HCT116 (cell line): Measurements from ENCODE around the gene ESRRB. TPM values are rescaled to one million over a fixed set of nuclear protein-coding genes. Genes with fewer than 3 reads are reported as not detected.

ENCODE experiments used
- ATAC-seq: fragments of 200-7000 bp; cut with Tn5 transposase; 2 replicates; pipeline ENCODE4 v1.9.1; 2020; ENCODE audit warnings: mild to moderate bottlenecking, moderate library complexity
- BruUV-seq: library from RNA; stranded (reverse); fragments of 400-500 nt; replicated peaks from 2 replicates; lab custom pipeline; 2021; lab: Mats Ljungman, UMichigan
- CTCF ChIA-PET: fragments of 300-600 bp; sonication (Branson Sonifier 250); formaldehyde crosslinking; loops from one replicate; lab custom pipeline; 2021; ENCODE audit warnings: antibody characterized with exemption; lab: Charles Lee
- POLR2A ChIA-PET: fragments of 300-600, 350-600 bp; sonication (Branson Sonifier 250); formaldehyde crosslinking; loops from one replicate; lab custom pipeline; 2021; ENCODE audit warnings: antibody characterized with exemption; lab: Charles Lee
- RAD21 ChIA-PET, 2 experiments: fragments of 300-600 bp; sonication (Branson Sonifier 250); formaldehyde crosslinking; loops; one replicate each; lab custom pipeline; 2023; ENCODE audit warnings: low total read pairs in 2 of 2; ENCODE audit not compliant: uncharacterized antibody in 2 of 2, unreplicated experiment in 2 of 2, low non-redundant PET in 1 of 2; lab: Charles Lee
- DNase-seq: peaks from one replicate; pipeline ENCODE4 v3.0.0-alpha.2; 2010; ENCODE audit warnings: low read depth, low spot score
- H2AFZ ChIP-seq: fragments of 200-600 bp; shearing (Covaris generic), sonication (generic); 2 replicates; pipeline ENCODE4 v1.6.1; 2017; ENCODE audit warnings: low read depth, mixed run types, mixed read lengths, antibody characterized with exemption, low read length; ENCODE audit not compliant: poor library complexity, severe bottlenecking
- H3K27ac ChIP-seq: 2 replicates; pipeline ENCODE4 v1.5.1; 2012; ENCODE audit warnings: low read depth, low read length
- H3K27me3 ChIP-seq: fragments of 200-600 bp; sonication (generic); 2 replicates; pipeline ENCODE4 v1.6.1; 2016; ENCODE audit warnings: mixed run types, low read length, mixed read lengths; ENCODE audit not compliant: insufficient read depth
- H3K36me3 ChIP-seq, 2 experiments: fragments of 200-500 bp in 1 of 2; fragments of 200-600 bp in 1 of 2; sonication (Bioruptor generic) in 1 of 2; sonication (generic) in 1 of 2; 2 replicates each; pipeline versions ENCODE4 v1.5.1 to v1.6.1; 2014 to 2016; ENCODE audit warnings: low read length in 2 of 2, inconsistent platforms in 1 of 2, mixed read lengths in 1 of 2, mixed run types in 1 of 2; ENCODE audit not compliant: insufficient read depth in 2 of 2, control insufficient read depth in 1 of 2
- H3K4me1 ChIP-seq, 2 experiments: fragments of 200-600 bp in 1 of 2; sonication (generic) in 1 of 2; 2 replicates each; pipeline versions ENCODE4 v1.5.1 to v1.6.1; 2012 to 2017; ENCODE audit warnings: low read length in 2 of 2, inconsistent platforms in 1 of 2, mild to moderate bottlenecking in 1 of 2, mixed read lengths in 1 of 2, mixed run types in 1 of 2, moderate library complexity in 1 of 2; ENCODE audit not compliant: insufficient read depth in 2 of 2, control insufficient read depth in 1 of 2
- H3K4me2 ChIP-seq: fragments of 200-600 bp; sonication (generic); 2 replicates; pipeline ENCODE4 v1.6.1; 2017; ENCODE audit warnings: mixed run types, low read length, mixed read lengths
- H3K4me3 ChIP-seq, 2 experiments: fragments of 200-600 bp in 1 of 2; sonication (generic) in 1 of 2; replicated peaks in 1 of 2; 2 replicates each; pipeline ENCODE4 v1.5.1; 2011 to 2016; ENCODE audit warnings: low read length in 2 of 2, control low read depth in 1 of 2, low read depth in 1 of 2, mild to moderate bottlenecking in 1 of 2, mixed read lengths in 1 of 2, mixed run types in 1 of 2
- H3K79me2 ChIP-seq: fragments of 200-600 bp; sonication (generic); 2 replicates; pipeline ENCODE4 v1.6.1; 2017; ENCODE audit warnings: mild to moderate bottlenecking, mixed run types, low read length, moderate library complexity, mixed read lengths; ENCODE audit not compliant: insufficient read depth
- H3K9ac ChIP-seq: fragments of 200-600 bp; sonication (generic); 2 replicates; pipeline ENCODE4 v1.6.1; 2016; ENCODE audit warnings: low read length, mixed read lengths
- H3K9me2 ChIP-seq: fragments of 200-600 bp; sonication (generic), shearing (Covaris generic); 2 replicates; pipeline ENCODE4 v1.6.1; 2017; ENCODE audit warnings: mixed run types, mild to moderate bottlenecking, moderate library complexity; ENCODE audit not compliant: insufficient read depth
- H3K9me3 ChIP-seq, 2 experiments: fragments of 200-500 bp in 1 of 2; fragments of 200-600 bp in 1 of 2; sonication (Bioruptor generic) in 1 of 2; sonication (generic) in 1 of 2; 2 replicates each; pipeline ENCODE4 v1.6.1; 2014 to 2017; ENCODE audit warnings: low read length in 2 of 2, mixed read lengths in 2 of 2, inconsistent platforms in 1 of 2, low read depth in 1 of 2, mild to moderate bottlenecking in 1 of 2, mixed run types in 1 of 2, moderate library complexity in 1 of 2; ENCODE audit not compliant: control insufficient read depth in 1 of 2, insufficient read depth in 1 of 2
- H4K20me1 ChIP-seq: fragments of 200-600 bp; sonication (generic), shearing (Covaris generic); 2 replicates; pipeline ENCODE4 v1.6.1; 2017; ENCODE audit warnings: mixed run types, mild to moderate bottlenecking, moderate library complexity; ENCODE audit not compliant: insufficient read depth
- EZH2 ChIP-seq: fragments of 200-600 bp; sonication (generic); IDR thresholded peaks from 2 replicates; pipeline ENCODE4 v1.6.1; 2017; ENCODE audit warnings: antibody characterized with exemption, mixed run types
- EZH2phosphoT487 ChIP-seq: fragments of 200-600 bp; IDR thresholded peaks from 2 replicates; pipeline ENCODE4 v1.6.1; 2018; ENCODE audit warnings: antibody characterized with exemption, borderline replicate concordance
- JUND ChIP-seq: IDR thresholded peaks from 2 replicates; pipeline ENCODE4 v1.6.1; 2012
- POLR2A ChIP-seq: IDR thresholded peaks from 2 replicates; pipeline ENCODE4 v1.7.0; 2011; ENCODE audit warnings: borderline replicate concordance; ENCODE audit not compliant: insufficient read depth, insufficient read length; ENCODE audit errors: extremely low read depth
- SIN3A ChIP-seq: IDR thresholded peaks from 2 replicates; pipeline ENCODE4 v1.6.1; 2012; ENCODE audit warnings: low read depth
- SP1 ChIP-seq: IDR thresholded peaks from 2 replicates; pipeline ENCODE4 v1.6.1; 2012; ENCODE audit warnings: low read depth
- TCF7L2 ChIP-seq: IDR thresholded peaks from 2 replicates; pipeline ENCODE4 v1.7.0; 2011; ENCODE audit warnings: borderline replicate concordance, inconsistent platforms; ENCODE audit not compliant: insufficient read depth, insufficient read length; ENCODE audit errors: extremely low read depth
- ZFX ChIP-seq: fragments of 450-650 bp; IDR thresholded peaks from 2 replicates; pipeline ENCODE4 v1.6.1; 2017
- intact Hi-C: fragments of 100-400 bp; cut with micrococcal nuclease; formaldehyde crosslinking; loops from 2 replicates; pipeline ENCODE4 v1.10.0; 2022
- total RNA-seq: library from RNA; stranded (reverse); gene quantifications from one replicate; pipeline ENCODE4 v1.2.1, GENCODE V29; 2021; ENCODE audit not compliant: unreplicated experiment
- TF ChIP-seq, protein P1 (sequence below), 3 experiments: fragments of 200-600 bp in 1 of 3; sonication (generic) in 1 of 3; IDR thresholded peaks in 2 of 3; conservative IDR thresholded peaks in 1 of 3; 2 replicates each; pipeline ENCODE4 v1.5.1; 2012 to 2017; ENCODE audit warnings: low read depth in 2 of 3, low read length in 2 of 3, antibody characterized with exemption in 1 of 3, borderline replicate concordance in 1 of 3, control low read depth in 1 of 3, mild to moderate bottlenecking in 1 of 3, mixed read lengths in 1 of 3, mixed run types in 1 of 3, moderate library complexity in 1 of 3; ENCODE audit not compliant: insufficient read depth in 1 of 3

ESRRB gene
- total RNA-seq, 1 experiment from 2014 or later = 1.9 TPM

DNA sequence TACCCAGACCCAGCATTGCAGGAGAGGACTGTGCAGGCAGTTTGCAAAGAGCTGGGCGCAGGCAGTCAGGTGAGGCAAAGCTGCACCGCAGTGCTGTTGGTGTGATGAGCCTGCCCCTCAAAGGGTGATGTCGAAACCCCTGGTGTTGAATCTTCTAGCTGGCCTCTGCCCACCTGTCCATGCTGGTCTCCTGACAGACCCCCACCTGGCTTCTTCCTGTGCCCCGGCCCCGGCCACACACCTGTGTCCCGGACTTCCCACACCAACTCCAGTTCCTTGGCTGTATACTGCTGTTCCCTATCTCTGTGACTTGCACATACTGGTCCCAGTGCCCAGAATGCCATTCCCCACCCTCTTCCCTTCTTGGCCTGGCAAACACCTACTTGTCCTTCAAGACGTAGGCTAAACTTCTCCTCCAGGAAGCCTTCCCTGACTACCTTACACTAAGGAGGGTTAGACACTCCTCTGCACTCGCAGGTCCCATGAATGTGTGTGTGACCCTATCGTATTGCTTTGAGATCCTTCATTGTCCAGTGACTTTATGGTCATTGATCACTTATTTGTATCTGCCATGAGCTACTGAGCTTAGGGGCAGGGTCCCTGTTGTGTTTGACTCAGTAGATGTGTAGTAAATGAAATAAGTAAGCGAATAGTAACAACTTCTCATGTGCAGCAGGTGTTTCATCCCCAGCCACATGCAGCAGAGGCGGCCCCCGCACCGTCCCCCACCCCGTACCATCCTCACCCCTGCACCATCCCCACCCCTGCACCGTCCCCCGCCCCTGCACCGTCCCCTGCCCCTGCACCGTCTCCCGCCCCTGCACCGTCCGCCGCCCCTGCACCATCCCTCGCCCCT lies 37.4 kb downstream of the ESRRB start:
- ChIA-PET RAD21 (no interaction called here), POLR2A (no interaction called here), CTCF (no interaction called here)
- Histone ChIP-seq H3K27me3 (0 out of 2 replicates have a peak, but pooled peaks cover 2% of the 10 kb centered on the region), H4K20me1 (no peaks in the 10 kb centered on the region), H2AFZ (no peak overlapping the region), H3K4me2 (no peak overlapping the region), H3K9ac (no peak overlapping the region), H3K36me3 (no peaks in the 10 kb centered on the region), H3K9me2 (no peaks in the 10 kb centered on the region), H3K4me3 (no peak overlapping the region), H3K79me2 (no peaks in the 10 kb centered on the region), H3K9me3 (no peaks in the 10 kb centered on the region), H3K4me1 (no peaks in the 10 kb centered on the region), H3K27ac (no peak overlapping the region)
- TF ChIP-seq TCF7L2 = no peak
- TF ChIP-seq ZFX = no peak
- TF ChIP-seq EZH2 = no peak
- no peak for TF ChIP-seq EZH2phosphoT487
- TF ChIP-seq, protein P1, sequence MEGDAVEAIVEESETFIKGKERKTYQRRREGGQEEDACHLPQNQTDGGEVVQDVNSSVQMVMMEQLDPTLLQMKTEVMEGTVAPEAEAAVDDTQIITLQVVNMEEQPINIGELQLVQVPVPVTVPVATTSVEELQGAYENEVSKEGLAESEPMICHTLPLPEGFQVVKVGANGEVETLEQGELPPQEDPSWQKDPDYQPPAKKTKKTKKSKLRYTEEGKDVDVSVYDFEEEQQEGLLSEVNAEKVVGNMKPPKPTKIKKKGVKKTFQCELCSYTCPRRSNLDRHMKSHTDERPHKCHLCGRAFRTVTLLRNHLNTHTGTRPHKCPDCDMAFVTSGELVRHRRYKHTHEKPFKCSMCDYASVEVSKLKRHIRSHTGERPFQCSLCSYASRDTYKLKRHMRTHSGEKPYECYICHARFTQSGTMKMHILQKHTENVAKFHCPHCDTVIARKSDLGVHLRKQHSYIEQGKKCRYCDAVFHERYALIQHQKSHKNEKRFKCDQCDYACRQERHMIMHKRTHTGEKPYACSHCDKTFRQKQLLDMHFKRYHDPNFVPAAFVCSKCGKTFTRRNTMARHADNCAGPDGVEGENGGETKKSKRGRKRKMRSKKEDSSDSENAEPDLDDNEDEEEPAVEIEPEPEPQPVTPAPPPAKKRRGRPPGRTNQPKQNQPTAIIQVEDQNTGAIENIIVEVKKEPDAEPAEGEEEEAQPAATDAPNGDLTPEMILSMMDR (IDR thresholded peaks at IDR 0.05 in 2 of 3, conservative IDR thresholded peaks at IDR 0.05 in 1 of 3; ENCODE audit: borderline replicate concordance in 1 of 3, insufficient read depth in 1 of 3, low read depth in 2 of 3, low read length in 2 of 3) = no peak
- no peak for TF ChIP-seq SP1
- TF ChIP-seq SIN3A = no peak
- TF ChIP-seq POLR2A = no peak
- TF ChIP-seq JUND = no peak
- no peak for DNase-seq
- intact Hi-C loops = no loop called here
- ATAC-seq = no peak
- no TSS peak for BruUV-seq
